ENCODE measurements around the gene SOX11.

The SOX11 gene

DNA sequence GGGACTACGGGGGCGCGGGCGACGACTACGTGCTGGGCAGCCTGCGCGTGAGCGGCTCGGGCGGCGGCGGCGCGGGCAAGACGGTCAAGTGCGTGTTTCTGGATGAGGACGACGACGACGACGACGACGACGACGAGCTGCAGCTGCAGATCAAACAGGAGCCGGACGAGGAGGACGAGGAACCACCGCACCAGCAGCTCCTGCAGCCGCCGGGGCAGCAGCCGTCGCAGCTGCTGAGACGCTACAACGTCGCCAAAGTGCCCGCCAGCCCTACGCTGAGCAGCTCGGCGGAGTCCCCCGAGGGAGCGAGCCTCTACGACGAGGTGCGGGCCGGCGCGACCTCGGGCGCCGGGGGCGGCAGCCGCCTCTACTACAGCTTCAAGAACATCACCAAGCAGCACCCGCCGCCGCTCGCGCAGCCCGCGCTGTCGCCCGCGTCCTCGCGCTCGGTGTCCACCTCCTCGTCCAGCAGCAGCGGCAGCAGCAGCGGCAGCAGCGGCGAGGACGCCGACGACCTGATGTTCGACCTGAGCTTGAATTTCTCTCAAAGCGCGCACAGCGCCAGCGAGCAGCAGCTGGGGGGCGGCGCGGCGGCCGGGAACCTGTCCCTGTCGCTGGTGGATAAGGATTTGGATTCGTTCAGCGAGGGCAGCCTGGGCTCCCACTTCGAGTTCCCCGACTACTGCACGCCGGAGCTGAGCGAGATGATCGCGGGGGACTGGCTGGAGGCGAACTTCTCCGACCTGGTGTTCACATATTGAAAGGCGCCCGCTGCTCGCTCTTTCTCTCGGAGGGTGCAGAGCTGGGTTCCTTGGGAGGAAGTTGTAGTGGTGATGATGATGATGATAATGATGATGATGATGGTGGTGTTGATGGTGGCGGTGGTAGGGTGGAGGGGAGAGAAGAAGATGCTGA lies 1.4 kb downstream of the SOX11 start:
- Histone ChIP-seq H3K9me3 (no peaks in the 10 kb centered on the region), H3K27me3 (peaks cover 100% of the 10 kb centered on the region), H3K4me1 (ENCODE audit: control insufficient read depth in 1 of 2, insufficient read depth in 1 of 2, low read depth in 1 of 2, low read length in 1 of 2) (no peaks in the 10 kb centered on the region), H3K36me3 (no peaks in the 10 kb centered on the region), H3K27ac (no peak overlapping the region), H3K4me3 (ENCODE audit: low read depth in 1 of 2, low read length in 1 of 2) (no peak overlapping the region)
- TF ChIP-seq, protein P1, sequence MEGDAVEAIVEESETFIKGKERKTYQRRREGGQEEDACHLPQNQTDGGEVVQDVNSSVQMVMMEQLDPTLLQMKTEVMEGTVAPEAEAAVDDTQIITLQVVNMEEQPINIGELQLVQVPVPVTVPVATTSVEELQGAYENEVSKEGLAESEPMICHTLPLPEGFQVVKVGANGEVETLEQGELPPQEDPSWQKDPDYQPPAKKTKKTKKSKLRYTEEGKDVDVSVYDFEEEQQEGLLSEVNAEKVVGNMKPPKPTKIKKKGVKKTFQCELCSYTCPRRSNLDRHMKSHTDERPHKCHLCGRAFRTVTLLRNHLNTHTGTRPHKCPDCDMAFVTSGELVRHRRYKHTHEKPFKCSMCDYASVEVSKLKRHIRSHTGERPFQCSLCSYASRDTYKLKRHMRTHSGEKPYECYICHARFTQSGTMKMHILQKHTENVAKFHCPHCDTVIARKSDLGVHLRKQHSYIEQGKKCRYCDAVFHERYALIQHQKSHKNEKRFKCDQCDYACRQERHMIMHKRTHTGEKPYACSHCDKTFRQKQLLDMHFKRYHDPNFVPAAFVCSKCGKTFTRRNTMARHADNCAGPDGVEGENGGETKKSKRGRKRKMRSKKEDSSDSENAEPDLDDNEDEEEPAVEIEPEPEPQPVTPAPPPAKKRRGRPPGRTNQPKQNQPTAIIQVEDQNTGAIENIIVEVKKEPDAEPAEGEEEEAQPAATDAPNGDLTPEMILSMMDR (IDR thresholded peaks at IDR 0.05), result no peak

DNA sequence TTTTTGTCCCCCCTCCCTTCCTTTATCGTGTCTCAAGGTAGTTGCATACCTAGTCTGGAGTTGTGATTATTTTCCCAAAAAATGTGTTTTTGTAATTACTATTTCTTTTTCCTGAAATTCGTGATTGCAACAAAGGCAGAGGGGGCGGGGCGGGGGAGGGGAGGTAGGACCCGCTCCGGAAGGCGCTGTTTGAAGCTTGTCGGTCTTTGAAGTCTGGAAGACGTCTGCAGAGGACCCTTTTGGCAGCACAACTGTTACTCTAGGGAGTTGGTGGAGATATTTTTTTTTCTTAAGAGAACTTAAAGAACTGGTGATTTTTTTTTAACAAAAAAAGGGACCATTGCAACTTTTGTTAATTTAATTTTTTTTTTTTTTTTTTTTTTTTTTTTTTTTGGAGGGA lies 2.1 kb downstream of the SOX11 start:
- Histone ChIP-seq H3K36me3 (no peaks in the 10 kb centered on the region), H3K4me3 (ENCODE audit: low read depth in 1 of 2, low read length in 1 of 2) (no peak overlapping the region), H3K27me3 (peaks cover 100% of the 10 kb centered on the region), H3K4me1 (ENCODE audit: control insufficient read depth in 1 of 2, insufficient read depth in 1 of 2, low read depth in 1 of 2, low read length in 1 of 2) (no peaks in the 10 kb centered on the region), H3K27ac (no peak overlapping the region), H3K9me3 (no peaks in the 10 kb centered on the region)
- TF ChIP-seq, protein P1 (IDR thresholded peaks at IDR 0.05), result no peak

DNA sequence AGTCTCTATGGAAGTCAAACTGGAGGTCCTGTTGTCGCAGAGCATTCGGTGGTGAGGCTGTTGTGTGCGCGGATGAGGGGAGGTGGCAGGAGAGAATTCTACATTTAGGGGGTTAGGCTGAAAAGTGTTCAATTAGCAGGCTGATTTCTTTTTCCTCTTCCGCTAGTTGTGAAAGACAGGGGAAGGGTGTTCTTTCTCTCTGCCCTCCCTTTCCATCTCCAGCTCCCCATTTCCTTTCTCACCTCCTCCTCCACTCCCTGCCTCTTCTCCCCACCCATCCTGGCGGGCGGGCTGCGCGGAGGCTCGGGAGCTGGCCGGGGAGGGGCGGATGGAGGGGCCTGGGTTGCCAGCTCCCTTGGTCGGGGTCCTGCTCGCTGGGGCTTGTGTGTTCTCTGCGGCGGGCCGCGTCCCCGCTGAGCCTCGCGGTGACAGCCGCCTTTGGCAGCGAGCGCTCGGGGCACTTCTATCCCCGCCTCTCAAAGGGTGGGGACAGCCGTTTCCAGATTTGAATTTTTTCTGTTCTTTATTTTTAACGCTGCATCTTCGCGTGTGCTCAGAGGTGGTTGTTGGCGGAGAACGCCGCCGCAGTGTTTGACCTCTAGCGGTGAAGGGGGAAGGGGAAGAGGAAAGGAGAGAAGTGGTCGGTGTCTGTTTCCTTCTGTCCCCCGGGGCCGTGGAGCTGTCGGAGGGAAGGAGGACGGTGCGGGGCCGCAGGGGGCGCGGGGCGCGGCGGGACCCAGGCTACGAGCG lies 3.6 kb downstream of the SOX11 start:
- H3K27ac ChIP-seq, result no peak overlapping the region

DNA sequence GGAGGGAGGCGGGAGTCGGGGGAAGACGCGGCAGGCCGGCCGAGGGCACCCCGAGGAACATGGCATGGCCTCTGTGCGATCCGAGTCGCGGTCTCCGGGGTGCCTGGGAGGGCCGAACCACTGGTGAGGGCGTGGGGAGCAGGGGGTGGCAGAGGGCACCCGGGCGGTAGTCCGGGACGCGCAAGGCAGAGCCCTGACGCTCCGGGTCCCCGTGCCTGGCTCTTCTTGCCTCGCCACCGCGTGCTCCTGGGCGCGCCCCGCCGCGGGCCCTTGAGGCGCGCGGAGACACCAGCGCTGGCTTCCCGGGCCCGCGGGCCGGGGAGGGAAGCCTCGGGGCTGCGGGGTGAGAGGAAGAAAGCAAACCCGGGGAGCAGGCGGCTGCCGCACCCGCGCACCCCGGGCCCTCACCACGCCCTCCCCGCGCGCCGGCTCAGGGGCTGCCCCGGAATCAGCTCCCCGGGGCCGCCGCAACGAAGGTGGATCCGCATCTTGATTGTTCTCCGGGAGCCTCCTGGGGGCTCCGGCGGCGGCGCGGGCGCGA lies 4.3 kb downstream of the SOX11 start:
- peaks cover 93% of the 10 kb centered on the region for H3K27me3 ChIP-seq
- H3K9me3 ChIP-seq, result no peaks in the 10 kb centered on the region
- H3K4me3 ChIP-seq (ENCODE audit: low read depth in 1 of 2, low read length in 1 of 2), result no peak overlapping the region
- H3K27ac ChIP-seq, result no peak overlapping the region
- H3K36me3 ChIP-seq, result no peaks in the 10 kb centered on the region
- H3K4me1 ChIP-seq (ENCODE audit: control insufficient read depth in 1 of 2, insufficient read depth in 1 of 2, low read depth in 1 of 2, low read length in 1 of 2), result no peaks in the 10 kb centered on the region
- TF ChIP-seq, protein P1 (IDR thresholded peaks at IDR 0.05), result no peak

More for the DNA sequence above, 3.6 kb downstream of the SOX11 start:
- Histone ChIP-seq H3K4me3 (ENCODE audit: low read depth in 1 of 2, low read length in 1 of 2) (no peak overlapping the region), H3K36me3 (no peaks in the 10 kb centered on the region), H3K27me3 (peaks cover 97% of the 10 kb centered on the region), H3K4me1 (ENCODE audit: control insufficient read depth in 1 of 2, insufficient read depth in 1 of 2, low read depth in 1 of 2, low read length in 1 of 2) (no peaks in the 10 kb centered on the region), H3K9me3 (no peaks in the 10 kb centered on the region)
- TF ChIP-seq, protein P1 (IDR thresholded peaks at IDR 0.05), result no peak

DNA sequence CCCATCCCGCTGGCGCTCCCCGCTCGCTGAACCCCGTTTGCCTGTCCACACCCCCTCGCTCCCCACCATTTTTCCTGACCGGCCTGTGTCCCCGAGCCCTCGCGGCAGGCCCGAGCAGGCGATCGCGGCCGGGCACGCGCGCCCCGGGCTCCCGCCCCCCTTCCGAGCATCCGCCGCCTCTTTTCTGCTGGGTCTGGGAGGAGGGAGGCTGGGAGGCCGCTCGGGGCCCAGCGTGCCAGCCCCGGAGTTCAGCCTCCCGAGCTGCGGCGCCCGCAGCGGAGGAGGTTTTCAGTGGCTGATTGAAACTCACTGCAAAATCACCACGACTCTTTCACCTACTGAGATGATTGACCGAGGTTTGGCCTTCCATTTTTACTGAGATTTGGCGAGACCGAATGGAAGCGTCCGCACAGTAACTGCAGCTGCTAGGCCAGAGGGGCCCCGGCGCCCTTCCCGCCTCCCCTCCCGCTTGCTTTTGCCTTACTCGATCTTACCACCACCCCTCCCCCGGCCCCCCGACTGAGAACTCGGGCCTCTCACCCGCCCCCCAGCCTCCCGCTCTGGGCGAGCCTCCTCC lies 4.8 kb downstream of the SOX11 start:
- no peaks in the 10 kb centered on the region for H3K9me3 ChIP-seq
- H3K4me3 ChIP-seq (ENCODE audit: low read depth in 1 of 2, low read length in 1 of 2), result no peak overlapping the region
- H3K36me3 ChIP-seq, result no peaks in the 10 kb centered on the region
- TF ChIP-seq, protein P1 (IDR thresholded peaks at IDR 0.05), result no peak
- H3K27me3 ChIP-seq, result peaks cover 87% of the 10 kb centered on the region
- H3K4me1 ChIP-seq (ENCODE audit: control insufficient read depth in 1 of 2, insufficient read depth in 1 of 2, low read depth in 1 of 2, low read length in 1 of 2), result no peaks in the 10 kb centered on the region
- no peak overlapping the region for H3K27ac ChIP-seq

Data from neutrophil (primary cell).